CD14-positive monocyte (primary cell): ENCODE results near the gene P2RY12. TPM values are rescaled to one million over a fixed set of nuclear protein-coding genes. Genes with fewer than 3 reads are reported as not detected.
A peak's percentile ranks its signal among the peaks of the same experiment; 100 is the strongest.

ENCODE experiments used
- DNase-seq, 3 donors: peaks; one replicate each; pipeline ENCODE4 v3.0.0-alpha.2; 2011 to 2022
- H2AFZ ChIP-seq: 2 replicates; pipeline ENCODE4 v1.6.0; 2012; ENCODE audit warnings: mild to moderate bottlenecking, low read depth, low read length, inconsistent platforms; ENCODE audit not compliant: insufficient read depth, poor library complexity, severe bottlenecking
- H3K27ac ChIP-seq, 2 donors: 1 replicate in 1 of 2; 2 replicates in 1 of 2; pipeline ENCODE4 v1.5.1; 2012 to 2013; ENCODE audit warnings: low read length in 2 of 2, control low read depth in 1 of 2, inconsistent platforms in 1 of 2, low read depth in 1 of 2, mild to moderate bottlenecking in 1 of 2
- H3K27me3 ChIP-seq, 2 donors: one replicate each; pipeline versions ENCODE4 v1.6.0 to v1.6.1; 2011 to 2013; ENCODE audit warnings: low read length in 2 of 2; ENCODE audit not compliant: control insufficient read depth in 2 of 2, insufficient read depth in 2 of 2
- H3K36me3 ChIP-seq, 2 donors: replicated peaks in 1 of 2; 1 replicate in 1 of 2; 2 replicates in 1 of 2; pipeline versions ENCODE4 v1.5.1 to v1.6.1; 2012 to 2013; ENCODE audit warnings: low read length in 2 of 2, control low read depth in 1 of 2, inconsistent platforms in 1 of 2, mild to moderate bottlenecking in 1 of 2; ENCODE audit not compliant: insufficient read depth in 2 of 2, control insufficient read depth in 1 of 2
- H3K4me1 ChIP-seq, 2 donors: 1 replicate in 1 of 2; 2 replicates in 1 of 2; pipeline versions ENCODE4 v1.5.1 to v1.6.1; 2012 to 2013; ENCODE audit warnings: low read length in 2 of 2, control low read depth in 1 of 2, inconsistent platforms in 1 of 2, mild to moderate bottlenecking in 1 of 2, moderate library complexity in 1 of 2; ENCODE audit not compliant: insufficient read depth in 2 of 2, control insufficient read depth in 1 of 2
- H3K4me2 ChIP-seq: replicated peaks from 2 replicates; pipeline ENCODE3; 2012; ENCODE audit warnings: low read length, moderate library complexity, mild to moderate bottlenecking; ENCODE audit not compliant: poor library complexity, severe bottlenecking; ENCODE audit errors: extremely low read depth
- H3K4me3 ChIP-seq, 3 experiments: fragments of 200-600 bp in 1 of 3; sonication (generic) in 1 of 3; replicated peaks in 1 of 3; 1 replicate in 2 of 3; 2 replicates in 1 of 3; pipeline ENCODE4 v1.5.1; 2011 to 2013; ENCODE audit warnings: low read length in 3 of 3, mild to moderate bottlenecking in 3 of 3, control low read depth in 2 of 3, low read depth in 2 of 3, inconsistent platforms in 1 of 3, moderate library complexity in 1 of 3
- H3K79me2 ChIP-seq: 2 replicates; pipeline ENCODE4 v1.6.0; 2012; ENCODE audit warnings: mild to moderate bottlenecking, control low read depth, inconsistent platforms, low read length, moderate library complexity; ENCODE audit not compliant: insufficient read depth
- H3K9ac ChIP-seq: 2 replicates; pipeline ENCODE4 v1.6.0; 2017; ENCODE audit warnings: low read length, mild to moderate bottlenecking; ENCODE audit not compliant: insufficient read depth, poor library complexity, severe bottlenecking
- H3K9me3 ChIP-seq, 2 donors: replicated peaks in 1 of 2; 1 replicate in 1 of 2; 2 replicates in 1 of 2; pipeline versions ENCODE4 v1.5.1 to v1.6.1; 2012 to 2013; ENCODE audit warnings: low read length in 2 of 2, control low read depth in 1 of 2; ENCODE audit not compliant: control insufficient read depth in 1 of 2, insufficient read depth in 1 of 2
- H4K20me1 ChIP-seq: 2 replicates; pipeline ENCODE4 v1.6.0; 2012; ENCODE audit warnings: mild to moderate bottlenecking, low read length, control low read depth, moderate library complexity; ENCODE audit not compliant: insufficient read depth
- H3K27ac Mint-ChIP-seq, 7 donors: one replicate each; pipeline ENCODE4 v1.8.0; 2020; ENCODE audit warnings: mild to moderate bottlenecking in 7 of 7, mixed read lengths in 7 of 7, moderate library complexity in 6 of 7, inconsistent platforms in 2 of 7
- H3K27me3 Mint-ChIP-seq, 3 donors: one replicate each; pipeline ENCODE4 v1.8.0; 2021 to 2022; ENCODE audit warnings: low read depth in 3 of 3, mild to moderate bottlenecking in 3 of 3, mixed read lengths in 3 of 3, moderate library complexity in 3 of 3, inconsistent platforms in 1 of 3
- H3K36me3 Mint-ChIP-seq, 2 donors: one replicate each; pipeline ENCODE4 v1.8.0; 2020; ENCODE audit warnings: mixed read lengths in 2 of 2, inconsistent platforms in 1 of 2, mild to moderate bottlenecking in 1 of 2
- H3K4me1 Mint-ChIP-seq: one replicate; pipeline ENCODE4 v1.8.0; 2020; ENCODE audit warnings: mild to moderate bottlenecking, mixed read lengths
- H3K4me3 Mint-ChIP-seq, 2 donors: one replicate each; pipeline ENCODE4 v1.8.0; 2020; ENCODE audit warnings: mild to moderate bottlenecking in 2 of 2, mixed read lengths in 2 of 2, moderate library complexity in 1 of 2
- H3K9me3 Mint-ChIP-seq, 7 donors: one replicate each; pipeline ENCODE4 v1.8.0; 2020 to 2022; ENCODE audit warnings: mixed read lengths in 7 of 7, mild to moderate bottlenecking in 6 of 7, moderate library complexity in 6 of 7, inconsistent platforms in 2 of 7
- WGBS: methylation state at CpG from one replicate; pipeline ENCODE4 v1.1.5; 2013; ENCODE audit warnings: missing lambda C conversion rate; ENCODE audit not compliant: insufficient coverage; 5-methylcytosine and 5-hydroxymethylcytosine counted together
- intact Hi-C, 2 donors: fragments of 100-400 bp; cut with micrococcal nuclease; formaldehyde crosslinking; loops; one replicate each; pipeline versions ENCODE4 v1.15.0 to v1.15.1; 2023
- polyA plus RNA-seq, 3 donors: library from polyadenylated mRNA; depleted of rRNA in 1 of 3; unstranded in 2 of 3; stranded (reverse) in 1 of 3; fragments of 300-500 nt in 2 of 3; fragments of >200 nt in 1 of 3; fragmentation: Illumina TruSeq in 2 of 3; gene quantifications; 1 replicate in 2 of 3; 2 replicates in 1 of 3; pipeline ENCODE4 v1.2.3, GENCODE V29; 2012 to 2021
- TF ChIP-seq, protein P1 (sequence below): fragments of 200-600 bp; IDR thresholded peaks from one replicate; pipeline ENCODE4 v1.8.0; 2022; ENCODE audit warnings: antibody characterized with exemption, mild to moderate bottlenecking

Gene P2RY12
- polyA plus RNA-seq, 3 donors: 1.9 to 3.0 (median 2.7) TPM

DNA sequence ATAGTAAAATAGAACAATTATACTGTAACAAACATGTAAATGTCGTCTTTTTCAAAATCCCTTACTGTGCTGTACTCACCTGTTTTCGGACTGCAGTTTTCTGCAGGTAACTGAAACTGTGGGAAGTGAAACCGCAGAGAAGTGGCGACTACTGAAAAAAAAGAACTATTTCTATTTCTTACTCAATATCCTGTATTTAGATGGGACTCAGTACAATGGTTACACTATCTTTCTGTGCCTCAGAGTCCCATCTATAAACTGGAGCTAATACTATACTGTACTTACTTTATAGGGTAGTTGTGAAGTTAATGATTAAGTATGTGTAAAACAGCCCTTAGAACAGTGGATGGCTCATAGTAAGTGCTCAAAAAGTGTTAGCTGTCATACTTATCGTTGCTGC, 14.3 kb upstream of the P2RY12 start:
- no peaks in the 10 kb centered on the region for H3K9me3 ChIP-seq
- peak overlapping the region; percentile 32 for H3K4me2 ChIP-seq
- peaks cover 16 to 17% of the 10 kb centered on the region in 2 donors for H3K4me1 ChIP-seq
- H3K27me3 Mint-ChIP-seq: no peaks in the 10 kb centered on the region
- WGBS: no CpG with 5 or more reads among the region's 5 CpGs
- no peak overlapping the region for H3K4me3 Mint-ChIP-seq
- H3K4me1 Mint-ChIP-seq: peaks cover 11% of the 10 kb centered on the region
- no peaks in the 10 kb centered on the region for H3K27me3 ChIP-seq
- no peak overlapping the region for H3K27ac Mint-ChIP-seq
- H3K9me3 Mint-ChIP-seq: peaks cover 0 to 2% (median 0%) of the 10 kb centered on the region in 7 donors
- H3K79me2 ChIP-seq: no peaks in the 10 kb centered on the region
- intact Hi-C loops: no loop called here
- no peaks in the 10 kb centered on the region for H3K36me3 ChIP-seq
- no peak overlapping the region for H3K9ac ChIP-seq
- peak overlapping the region in 1 of 3 experiments; percentile 6 for H3K4me3 ChIP-seq
- no peak overlapping the region for H3K27ac ChIP-seq
- DNase-seq: peak in 2 of 3 donors; percentile 18 to 36
- TF ChIP-seq, protein P1, sequence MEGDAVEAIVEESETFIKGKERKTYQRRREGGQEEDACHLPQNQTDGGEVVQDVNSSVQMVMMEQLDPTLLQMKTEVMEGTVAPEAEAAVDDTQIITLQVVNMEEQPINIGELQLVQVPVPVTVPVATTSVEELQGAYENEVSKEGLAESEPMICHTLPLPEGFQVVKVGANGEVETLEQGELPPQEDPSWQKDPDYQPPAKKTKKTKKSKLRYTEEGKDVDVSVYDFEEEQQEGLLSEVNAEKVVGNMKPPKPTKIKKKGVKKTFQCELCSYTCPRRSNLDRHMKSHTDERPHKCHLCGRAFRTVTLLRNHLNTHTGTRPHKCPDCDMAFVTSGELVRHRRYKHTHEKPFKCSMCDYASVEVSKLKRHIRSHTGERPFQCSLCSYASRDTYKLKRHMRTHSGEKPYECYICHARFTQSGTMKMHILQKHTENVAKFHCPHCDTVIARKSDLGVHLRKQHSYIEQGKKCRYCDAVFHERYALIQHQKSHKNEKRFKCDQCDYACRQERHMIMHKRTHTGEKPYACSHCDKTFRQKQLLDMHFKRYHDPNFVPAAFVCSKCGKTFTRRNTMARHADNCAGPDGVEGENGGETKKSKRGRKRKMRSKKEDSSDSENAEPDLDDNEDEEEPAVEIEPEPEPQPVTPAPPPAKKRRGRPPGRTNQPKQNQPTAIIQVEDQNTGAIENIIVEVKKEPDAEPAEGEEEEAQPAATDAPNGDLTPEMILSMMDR: no peak
- no peak overlapping the region for H2AFZ ChIP-seq
- no peaks in the 10 kb centered on the region for H3K36me3 Mint-ChIP-seq
- H4K20me1 ChIP-seq: no peaks in the 10 kb centered on the region

DNA sequence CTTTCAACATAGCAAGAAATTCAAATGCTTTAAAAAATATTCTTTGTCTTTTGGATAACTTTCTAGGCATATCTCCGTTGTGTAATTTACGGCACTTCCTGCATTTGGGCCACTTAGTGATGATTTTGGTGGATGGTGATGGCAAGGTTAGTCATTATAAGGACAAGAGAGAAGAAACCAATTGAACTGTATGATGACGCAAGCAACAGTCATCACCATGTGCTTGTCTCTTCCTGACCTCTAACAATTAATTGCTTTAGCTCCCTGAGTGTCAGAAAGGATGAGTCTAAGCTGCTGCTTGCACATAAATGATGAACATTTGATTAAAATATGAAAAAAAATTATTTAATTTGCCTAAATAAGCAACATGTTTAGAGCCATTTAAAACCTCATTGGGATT, 11.3 kb upstream of the P2RY12 start:
- Mint-ChIP-seq H3K9me3 (peaks cover 0 to 2% (median 0%) of the 10 kb centered on the region in 7 donors), H3K4me3 (no peak overlapping the region), H3K27ac (no peak overlapping the region), H3K27me3 (no peaks in the 10 kb centered on the region), H3K36me3 (no peaks in the 10 kb centered on the region), H3K4me1 (peaks cover 23% of the 10 kb centered on the region)
- H3K9me3 ChIP-seq: no peaks in the 10 kb centered on the region
- TF ChIP-seq, protein P1: no peak
- DNase-seq: peak; percentile 81 to 92 (median 88)
- H3K36me3 ChIP-seq: no peaks in the 10 kb centered on the region
- intact Hi-C loops: no loop called here
- no peak overlapping the region for H3K4me2 ChIP-seq
- no peak overlapping the region for H3K27ac ChIP-seq
- no peaks in the 10 kb centered on the region for H3K27me3 ChIP-seq
- peaks cover 24 to 28% of the 10 kb centered on the region in 2 donors for H3K4me1 ChIP-seq
- H3K9ac ChIP-seq: no peak overlapping the region
- no peaks in the 10 kb centered on the region for H3K79me2 ChIP-seq
- WGBS: no CpG with 5 or more reads among the region's 3 CpGs
- H2AFZ ChIP-seq: no peak overlapping the region
- H3K4me3 ChIP-seq: no peak overlapping the region
- no peaks in the 10 kb centered on the region for H4K20me1 ChIP-seq
